K562 (cell line): ENCODE measurements around the gene DSCAM.

Source experiments
- BDP1 ChIP-seq: IDR thresholded peaks from 3 replicates; pipeline ENCODE4 v1.6.1; 2011; ENCODE audit not compliant: insufficient read length, insufficient read depth
- BHLHE40 ChIP-seq: IDR thresholded peaks from 2 replicates; pipeline ENCODE4 v1.6.1; 2011; ENCODE audit warnings: low read length, improper control_type of control experiment
- CHD2 ChIP-seq: IDR thresholded peaks from 2 replicates; pipeline ENCODE4 v1.6.1; 2011; ENCODE audit warnings: low read depth, low read length
- CREB5 ChIP-seq: fragments of 250-450 bp; sonication (Bioruptor Pico); IDR thresholded peaks from 2 replicates; pipeline ENCODE4 v1.5.0; 2020; ENCODE audit warnings: mild to moderate bottlenecking
- CTCF ChIP-seq, 3 experiments: IDR thresholded peaks in 2 of 3; conservative IDR thresholded peaks in 1 of 3; 2 replicates each; pipeline ENCODE4 v1.5.1; 2011 to 2012; ENCODE audit warnings: low read length in 3 of 3, mild to moderate bottlenecking in 3 of 3, control low read depth in 2 of 3, improper control_type of control experiment in 1 of 3, inconsistent platforms in 1 of 3, low read depth in 1 of 3, mixed read lengths in 1 of 3, moderate library complexity in 1 of 3; ENCODE audit not compliant: insufficient read depth in 2 of 3
- EZH2 ChIP-seq: IDR thresholded peaks from 2 replicates; pipeline ENCODE4 v1.6.1; 2012; ENCODE audit warnings: low read depth, mild to moderate bottlenecking, inconsistent platforms, low read length, borderline replicate concordance
- FOXO4 ChIP-seq: fragments of 450-650 bp; formaldehyde crosslinking; IDR thresholded peaks from 2 replicates; pipeline ENCODE4 v1.4.0; 2020; ENCODE audit warnings: mild to moderate bottlenecking, moderate library complexity
- GABPB1 ChIP-seq: sonication (generic); formaldehyde crosslinking; IDR thresholded peaks from 2 replicates; pipeline ENCODE4 v1.8.0; 2022; ENCODE audit warnings: mild to moderate bottlenecking, missing genetic modification reagents
- LEF1 ChIP-seq: fragments of 450-650 bp; IDR thresholded peaks from 2 replicates; pipeline ENCODE4 v1.6.1; 2016; ENCODE audit warnings: mild to moderate bottlenecking
- PHB2 ChIP-seq: fragments of 450-650 bp; IDR thresholded peaks from 2 replicates; pipeline ENCODE4 v1.6.1; 2017; ENCODE audit warnings: low read depth
- PREB ChIP-seq: sonication (generic); formaldehyde crosslinking; IDR thresholded peaks from 2 replicates; pipeline ENCODE4 v1.8.1; 2023; ENCODE audit warnings: mild to moderate bottlenecking, missing genetic modification reagents
- SPI1 ChIP-seq: IDR thresholded peaks from 2 replicates; pipeline ENCODE4 v1.6.1; 2011; ENCODE audit warnings: low read depth, low read length, control low read depth, borderline replicate concordance
- ZNF445 ChIP-seq: fragments of 250-450 bp; sonication (Bioruptor Pico); IDR thresholded peaks from 2 replicates; pipeline ENCODE4 v1.4.0; 2020; ENCODE audit warnings: low read depth, mild to moderate bottlenecking, moderate library complexity

- TF ChIP-seq PREB (CRISPR knock-in tag) (no peak), SPI1 (no peak), BDP1 (no peak), CHD2 (no peak), GABPB1 (CRISPR knock-in tag) (no peak), FOXO4 (no peak), EZH2 (no peak), CTCF (IDR thresholded peaks at IDR 0.05 in 2 of 3, conservative IDR thresholded peaks at IDR 0.05 in 1 of 3; ENCODE audit: insufficient read depth in 2 of 3, low read depth in 1 of 3, low read length in 3 of 3) (no peak), ZNF445 (no peak), CREB5 (no peak), LEF1 (no peak), BHLHE40 (no peak), PHB2 (no peak)
These were observed 1.4 kb downstream of the DSCAM start for GRCh38 chr21:40845441-40845995.
